NCI-H1105 (cell line): Measurements from ENCODE around the gene RTL10.

Experiments
- DNase-seq: peaks from one replicate; lab custom pipeline; 2025; lab: John Stamatoyannopoulos, UW

The RTL10 gene

DNA sequence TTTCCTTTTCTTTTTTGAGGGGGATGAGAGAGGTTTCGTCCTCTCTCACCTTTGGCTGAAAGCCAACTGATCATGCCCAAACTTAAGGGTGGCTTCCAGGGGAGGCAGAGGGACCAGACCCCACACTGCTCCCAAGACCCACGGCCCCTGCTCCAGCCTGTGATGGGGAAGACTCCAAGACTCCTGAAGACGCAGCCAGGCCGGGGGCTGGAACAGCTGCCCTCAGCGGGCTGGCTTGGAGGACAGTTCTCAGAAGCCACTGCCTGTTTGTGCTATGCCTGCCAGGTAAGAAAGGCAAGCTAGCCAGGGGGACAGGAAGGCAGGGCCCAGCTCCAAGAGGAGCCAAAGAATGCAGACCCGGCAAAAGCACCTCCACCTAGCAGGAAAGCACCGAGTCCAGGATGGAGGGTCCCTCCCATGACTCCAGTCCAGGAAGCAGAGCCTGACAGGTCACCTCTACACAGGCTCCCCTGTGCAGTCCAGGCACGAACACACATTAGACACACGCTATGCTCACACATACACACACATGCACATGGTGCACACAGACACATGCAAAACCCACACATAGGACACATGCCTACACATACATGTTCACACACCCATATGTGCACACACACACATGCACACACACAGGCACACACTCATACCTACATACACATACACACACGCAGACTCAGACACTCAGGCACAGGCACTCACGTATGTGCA, 31.3 kb downstream of the RTL10 start:
- DNase-seq, result no peak

DNA sequence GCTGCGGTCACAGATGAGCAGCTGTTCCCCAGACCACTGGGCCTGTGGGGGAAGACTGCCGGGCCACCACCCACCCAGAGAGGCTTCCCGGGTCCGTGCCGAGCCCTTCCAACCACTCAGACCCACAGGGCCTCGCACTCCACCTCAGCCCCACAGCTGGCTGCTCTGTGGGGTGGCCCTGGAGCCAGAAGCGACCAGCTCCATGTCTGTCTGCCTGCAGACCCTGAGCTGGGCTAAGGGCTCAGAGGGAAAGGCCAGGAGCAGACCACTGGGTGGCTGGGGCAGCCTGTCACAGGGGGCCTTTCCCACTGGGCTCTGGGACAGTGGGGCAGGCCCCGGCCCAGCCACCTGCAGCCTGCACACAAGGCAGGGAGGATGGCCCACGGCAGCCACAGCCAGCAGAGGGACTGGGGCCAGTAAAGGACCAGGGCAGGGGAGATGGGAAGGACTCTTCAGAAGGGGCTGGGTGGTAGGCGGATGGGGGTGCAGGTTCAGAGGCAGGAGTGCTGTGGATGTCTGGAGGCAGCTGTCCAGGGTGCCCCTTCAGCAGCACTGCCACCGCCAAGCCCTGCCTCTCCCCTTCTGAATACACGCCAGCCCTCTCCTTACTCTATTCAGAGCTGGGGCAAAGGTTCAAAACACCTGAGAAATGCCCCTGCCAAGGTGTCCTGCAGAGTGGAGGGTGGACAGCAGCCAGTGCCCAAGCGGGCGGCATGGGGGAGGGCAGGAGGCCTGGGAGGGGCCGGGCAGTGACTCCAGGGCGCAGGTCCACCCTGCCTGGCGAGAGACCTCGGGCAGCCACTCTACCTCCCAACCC, 32.2 kb downstream of the RTL10 start:
- no peak for DNase-seq

DNA sequence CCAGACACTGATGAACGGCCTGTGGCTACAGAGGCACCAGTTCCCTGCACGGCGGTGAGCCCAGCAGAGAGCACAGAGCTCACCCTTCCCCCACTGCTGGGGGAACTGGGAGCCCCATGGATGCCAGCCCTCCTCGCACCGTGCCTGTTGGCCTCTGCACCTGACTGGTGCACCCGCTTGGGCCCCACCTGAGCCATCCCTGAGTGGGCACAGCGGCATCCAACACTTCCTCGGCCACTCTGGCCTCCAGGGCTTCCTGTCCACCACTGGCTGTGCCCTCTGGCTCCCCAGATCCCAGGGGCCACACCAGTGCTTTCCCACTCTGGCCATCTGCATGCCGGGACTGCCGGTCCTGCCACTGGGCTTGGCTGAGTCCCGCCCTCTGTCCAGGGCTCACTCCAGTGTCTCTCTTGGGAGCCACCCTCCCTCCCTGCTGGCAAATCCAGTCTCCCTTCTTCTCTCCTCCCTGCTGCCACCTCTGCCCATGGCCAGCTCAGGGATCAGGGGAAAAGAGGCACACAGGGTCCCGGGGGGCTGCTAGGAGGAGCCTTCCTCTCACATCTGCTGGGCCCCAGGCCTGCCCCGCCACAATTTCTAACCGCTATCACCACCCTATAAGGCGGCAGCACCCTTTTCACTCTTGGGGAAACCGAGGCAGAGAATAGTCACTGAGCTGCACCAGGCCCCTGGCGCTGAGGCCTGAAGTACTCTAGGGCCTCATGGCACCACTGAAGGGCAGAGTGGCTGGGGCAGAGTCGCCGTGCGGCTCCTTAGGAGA, 33.0 kb downstream of the RTL10 start:
- no peak for DNase-seq

DNA sequence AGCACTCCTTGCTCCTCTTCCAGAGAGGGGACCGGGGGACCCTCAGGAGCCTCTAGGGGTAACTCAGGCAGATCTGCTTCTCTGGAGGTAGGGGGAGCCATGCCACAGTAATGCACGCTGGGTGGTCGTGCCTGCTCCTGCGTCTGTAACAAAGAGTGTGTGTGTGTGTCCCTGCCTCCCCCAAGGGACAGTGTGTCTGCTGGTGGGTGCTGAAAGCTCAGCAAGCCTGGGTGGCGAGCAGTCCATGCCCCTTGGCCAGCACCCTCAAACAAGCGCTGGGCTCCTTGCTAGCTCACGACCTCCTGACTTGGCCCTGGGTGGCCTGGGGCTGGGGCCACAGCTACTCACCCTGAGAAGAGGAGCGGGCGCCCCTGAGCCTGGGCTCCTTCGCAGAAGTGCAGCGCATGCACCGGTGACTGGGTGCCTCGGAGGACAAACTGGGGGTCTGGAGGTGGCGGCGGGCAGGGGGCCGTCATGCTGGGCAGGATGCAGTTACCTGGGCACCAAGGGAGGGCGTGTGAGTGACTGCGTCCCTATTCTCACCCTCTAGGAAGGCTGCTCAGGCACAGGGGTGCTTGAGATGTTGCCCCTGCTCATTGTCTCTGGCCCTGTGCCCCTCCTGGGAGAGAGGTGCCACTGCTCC, 33.7 kb downstream of the RTL10 start:
- no peak for DNase-seq

DNA sequence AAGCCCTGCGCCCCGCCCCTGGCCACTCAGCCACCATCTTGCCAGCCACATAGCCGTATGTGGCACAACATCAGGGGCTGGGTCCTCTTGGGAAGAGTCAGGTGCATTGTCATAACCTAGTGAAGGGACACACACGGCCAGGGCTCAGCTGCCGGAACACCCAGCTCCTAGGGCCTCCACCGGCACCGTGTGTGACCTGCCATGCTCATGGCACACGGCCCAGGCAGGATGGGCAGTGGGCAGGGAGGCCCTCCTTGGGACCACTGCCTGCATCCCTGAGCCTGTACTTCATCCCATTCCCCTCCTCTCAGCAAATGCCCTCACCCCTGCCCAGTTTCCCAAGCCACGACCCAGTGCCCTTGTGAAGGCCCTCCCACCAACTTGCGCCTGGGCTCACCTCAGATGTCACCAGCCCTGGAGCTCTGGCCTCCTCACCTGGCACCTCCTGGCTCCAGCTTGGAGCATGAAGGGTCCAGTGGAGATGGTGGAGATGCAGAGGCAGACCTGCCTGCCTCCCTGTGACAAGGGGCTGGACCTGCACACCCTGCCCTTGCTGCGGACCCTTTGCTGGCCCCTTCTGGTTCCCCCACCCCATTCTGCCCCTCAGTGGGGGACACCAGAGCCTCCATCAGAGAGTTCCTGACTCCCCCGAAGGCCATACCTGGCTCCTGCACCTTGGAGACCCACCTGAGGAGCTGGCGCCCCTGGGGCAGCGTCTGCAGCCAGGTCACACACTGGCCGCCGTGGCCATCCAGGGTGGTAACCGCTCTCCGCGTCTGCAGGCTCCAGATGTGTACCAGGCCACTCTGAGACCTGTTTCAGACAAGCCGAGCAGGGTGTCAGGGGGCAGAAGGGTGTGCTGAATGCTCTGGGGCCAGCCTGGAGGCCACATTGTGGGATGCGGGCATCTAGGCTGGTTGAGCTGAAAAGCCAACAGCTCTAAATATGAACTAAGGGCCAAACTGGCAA, 34.5 kb downstream of the RTL10 start:
- no peak for DNase-seq

DNA sequence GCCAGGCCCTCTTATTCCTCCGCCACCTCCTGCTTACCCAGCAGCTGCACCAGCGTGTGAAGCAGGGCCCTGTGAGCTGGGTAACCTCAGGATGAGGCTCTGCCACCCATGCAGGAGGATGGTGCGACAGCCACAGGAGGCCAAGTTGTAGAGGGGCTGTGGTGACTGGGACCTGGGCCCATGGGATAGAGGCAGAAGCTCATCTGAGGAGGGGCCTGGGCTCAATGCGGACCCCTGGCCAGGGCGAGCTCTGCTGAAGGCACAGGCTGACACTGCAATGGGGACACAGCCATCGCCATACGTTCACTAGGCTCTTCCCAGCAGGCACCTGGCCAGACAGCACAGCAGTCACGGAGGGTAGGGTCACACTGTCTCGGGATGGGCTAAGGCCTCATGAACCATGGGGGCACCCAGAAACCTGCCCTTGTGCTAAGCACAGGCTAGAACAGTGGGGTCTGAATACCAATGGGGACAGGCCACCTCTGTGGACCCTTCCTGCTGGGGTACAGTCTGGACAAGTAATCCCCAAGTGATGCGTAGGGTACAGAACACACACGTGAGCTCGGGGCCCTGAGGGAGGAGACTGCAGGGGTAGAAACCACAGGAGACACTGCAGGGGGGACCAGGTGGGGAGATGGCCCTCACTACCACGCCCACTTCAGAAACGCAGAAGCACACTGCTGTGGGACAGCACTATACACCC, 35.3 kb downstream of the RTL10 start:
- no peak for DNase-seq

DNA sequence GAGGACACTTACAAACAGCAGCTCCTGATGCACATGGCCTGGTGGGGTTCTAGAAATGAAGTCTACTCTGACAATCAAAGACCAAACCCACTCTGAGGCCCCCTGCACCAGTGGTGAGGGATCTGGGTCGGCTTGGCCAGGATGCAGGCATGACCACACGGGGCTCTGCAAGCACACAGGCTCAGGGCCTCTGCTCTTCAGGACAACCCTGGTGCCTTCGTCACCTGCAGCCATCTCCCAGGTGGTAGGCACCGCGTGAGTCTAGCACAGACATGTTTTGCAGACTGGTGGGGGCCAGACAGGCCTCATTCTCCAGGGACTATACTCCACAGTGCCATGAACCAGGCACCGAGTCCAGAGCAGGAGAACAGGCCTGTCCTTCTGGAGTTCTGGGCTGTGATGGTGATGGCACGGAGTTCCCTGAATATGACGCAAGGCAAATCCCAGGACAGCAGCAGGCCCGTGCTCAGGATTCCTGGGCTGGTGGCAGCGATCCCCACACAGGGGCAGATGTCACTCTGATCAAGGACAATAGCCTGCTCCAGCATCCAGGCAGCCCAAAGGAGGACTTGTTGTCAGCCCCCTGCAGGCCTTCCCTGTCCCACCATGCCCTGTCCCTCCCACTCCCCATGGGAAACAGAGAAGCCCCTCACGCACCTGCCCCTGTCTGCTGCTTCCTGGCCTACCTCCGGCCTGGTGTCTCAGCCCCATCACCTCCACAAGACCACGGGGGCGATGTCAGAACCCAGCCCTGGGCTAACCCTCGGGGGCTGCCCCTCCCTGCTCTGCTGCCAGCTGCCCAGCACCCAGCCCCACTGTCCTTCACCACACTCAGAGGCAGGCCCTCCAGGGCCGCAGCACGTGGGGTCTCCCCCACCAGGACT, 36.1 kb downstream of the RTL10 start:
- DNase-seq, result no peak

DNA sequence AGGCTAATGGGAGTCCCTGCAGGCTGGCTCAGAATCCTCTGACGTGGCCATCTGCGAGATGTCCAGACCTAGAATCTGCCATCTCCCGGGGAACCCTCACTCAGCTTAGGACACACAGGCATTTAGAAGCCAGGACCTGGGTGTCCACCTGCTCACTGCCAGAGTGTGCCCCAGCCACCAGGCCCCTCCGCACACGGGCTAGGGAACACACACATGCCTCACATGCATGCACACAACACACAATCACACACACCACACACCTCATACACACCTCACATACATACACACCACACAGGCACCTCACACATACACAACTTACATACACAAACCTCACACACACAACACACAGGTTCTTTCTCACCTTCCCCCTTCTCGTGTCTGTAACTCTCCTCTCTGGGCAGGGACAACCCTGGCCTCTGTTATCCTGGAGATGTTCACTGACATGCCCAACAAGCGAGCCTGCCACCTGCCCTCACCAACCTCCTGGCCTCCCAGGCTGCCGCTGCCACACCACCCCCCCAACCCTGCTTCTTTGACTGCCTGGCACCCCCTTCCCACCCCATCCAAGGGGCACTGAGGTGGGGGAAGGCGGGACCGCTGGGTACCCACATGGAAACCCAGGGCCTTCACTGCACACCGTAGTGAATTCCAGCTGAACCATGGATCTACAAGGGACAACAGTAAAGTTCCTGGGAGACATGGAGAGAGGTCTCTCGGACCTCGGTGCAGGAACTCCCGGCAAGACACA, 38.1 kb downstream of the RTL10 start:
- no peak for DNase-seq

DNA sequence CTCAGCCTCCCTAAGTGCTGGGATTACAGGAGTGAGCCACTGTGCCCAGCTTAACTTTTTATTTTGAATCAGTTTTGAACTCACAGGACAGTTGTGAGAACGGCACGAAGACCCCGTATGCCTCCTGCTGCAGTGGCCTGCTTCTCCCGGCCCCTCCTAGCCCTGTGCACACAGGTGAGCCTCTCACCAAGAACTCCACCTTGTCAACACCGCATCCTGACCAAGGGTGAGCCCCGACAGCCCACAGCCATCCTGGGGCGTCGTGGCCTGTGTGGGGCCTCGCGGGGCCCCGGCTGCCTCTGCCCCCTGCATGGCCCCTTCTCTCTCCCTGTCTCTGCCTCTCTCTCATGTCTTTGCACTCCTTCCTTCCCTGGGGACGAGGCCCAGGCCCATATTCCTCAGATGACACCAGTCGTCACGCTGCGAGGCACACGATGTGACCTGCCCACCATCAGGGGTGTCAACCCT, 38.8 kb downstream of the RTL10 start:
- DNase-seq, result no peak

DNA sequence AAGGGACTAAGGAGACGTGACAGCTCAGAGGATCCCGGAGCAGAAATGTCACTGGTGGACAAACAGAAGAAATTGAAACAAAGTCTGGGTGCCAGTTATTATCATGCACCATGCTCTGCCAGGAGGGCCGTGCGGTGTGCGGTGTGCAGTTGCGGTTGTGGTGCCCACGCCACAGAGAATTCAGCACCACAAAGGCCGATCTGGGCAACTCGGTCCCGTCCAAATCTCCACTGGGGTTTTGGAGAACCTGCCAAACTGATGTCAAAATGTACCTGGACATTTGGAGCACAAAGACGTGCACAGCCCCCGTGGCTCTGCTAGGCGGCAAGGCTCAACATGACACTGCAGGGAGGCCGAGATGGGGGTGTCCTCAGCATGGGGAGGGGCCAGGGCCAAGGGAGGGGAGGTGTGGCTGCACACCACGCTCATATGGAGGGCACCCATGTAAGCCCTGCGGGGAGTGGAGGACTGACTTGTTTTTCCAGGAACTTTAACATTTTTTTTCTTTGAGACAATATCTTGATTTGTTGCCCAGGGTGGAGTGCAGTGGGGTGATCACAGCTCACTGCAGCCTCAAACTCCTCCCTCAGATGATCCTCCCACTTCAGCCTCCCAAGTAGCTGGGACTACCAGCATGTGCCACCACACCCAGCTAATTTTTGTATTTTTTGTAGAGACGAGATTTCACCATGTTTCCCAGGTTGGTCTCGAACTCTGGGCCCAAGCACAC, 39.4 kb downstream of the RTL10 start:
- DNase-seq, result no peak

DNA sequence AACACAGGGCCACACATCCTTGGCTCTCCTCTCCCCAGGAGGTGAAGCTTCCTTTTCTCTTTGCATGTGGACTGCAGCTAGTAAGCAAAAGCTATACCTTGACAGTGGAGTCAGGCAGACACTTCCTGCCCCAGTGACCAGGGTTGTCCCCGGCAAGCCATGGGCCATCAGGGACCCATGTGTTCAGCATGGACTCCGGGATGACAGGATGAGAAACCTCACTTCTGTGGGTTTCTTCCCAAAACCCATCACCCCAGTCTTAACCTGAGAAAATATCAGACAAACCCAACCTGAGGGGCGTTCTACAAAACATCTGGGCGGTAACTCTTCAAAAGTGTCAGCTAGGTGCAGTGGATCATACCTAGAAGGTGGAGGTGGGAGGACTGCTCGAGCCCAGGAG, 40.2 kb downstream of the RTL10 start:
- no peak for DNase-seq

DNA sequence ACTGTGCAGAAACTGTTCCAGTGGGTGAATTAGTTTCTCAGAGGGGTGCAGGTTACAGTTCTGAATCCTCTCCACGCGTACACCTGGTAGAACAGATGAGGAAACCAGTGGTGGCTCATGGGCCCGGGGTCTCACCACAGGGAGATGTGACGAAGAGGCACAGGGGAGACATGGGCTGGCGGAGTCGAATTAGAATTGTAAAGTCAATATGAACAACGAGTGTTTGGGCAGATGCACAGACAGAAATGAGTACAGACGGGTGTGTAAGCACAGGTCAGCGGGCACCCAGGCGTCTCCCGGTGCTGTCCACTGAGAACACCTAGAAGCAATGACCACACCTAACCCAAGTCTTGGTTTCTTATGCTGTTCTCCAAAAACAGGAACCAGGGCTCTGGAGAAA, 41.8 kb downstream of the RTL10 start:
- no peak for DNase-seq

DNA sequence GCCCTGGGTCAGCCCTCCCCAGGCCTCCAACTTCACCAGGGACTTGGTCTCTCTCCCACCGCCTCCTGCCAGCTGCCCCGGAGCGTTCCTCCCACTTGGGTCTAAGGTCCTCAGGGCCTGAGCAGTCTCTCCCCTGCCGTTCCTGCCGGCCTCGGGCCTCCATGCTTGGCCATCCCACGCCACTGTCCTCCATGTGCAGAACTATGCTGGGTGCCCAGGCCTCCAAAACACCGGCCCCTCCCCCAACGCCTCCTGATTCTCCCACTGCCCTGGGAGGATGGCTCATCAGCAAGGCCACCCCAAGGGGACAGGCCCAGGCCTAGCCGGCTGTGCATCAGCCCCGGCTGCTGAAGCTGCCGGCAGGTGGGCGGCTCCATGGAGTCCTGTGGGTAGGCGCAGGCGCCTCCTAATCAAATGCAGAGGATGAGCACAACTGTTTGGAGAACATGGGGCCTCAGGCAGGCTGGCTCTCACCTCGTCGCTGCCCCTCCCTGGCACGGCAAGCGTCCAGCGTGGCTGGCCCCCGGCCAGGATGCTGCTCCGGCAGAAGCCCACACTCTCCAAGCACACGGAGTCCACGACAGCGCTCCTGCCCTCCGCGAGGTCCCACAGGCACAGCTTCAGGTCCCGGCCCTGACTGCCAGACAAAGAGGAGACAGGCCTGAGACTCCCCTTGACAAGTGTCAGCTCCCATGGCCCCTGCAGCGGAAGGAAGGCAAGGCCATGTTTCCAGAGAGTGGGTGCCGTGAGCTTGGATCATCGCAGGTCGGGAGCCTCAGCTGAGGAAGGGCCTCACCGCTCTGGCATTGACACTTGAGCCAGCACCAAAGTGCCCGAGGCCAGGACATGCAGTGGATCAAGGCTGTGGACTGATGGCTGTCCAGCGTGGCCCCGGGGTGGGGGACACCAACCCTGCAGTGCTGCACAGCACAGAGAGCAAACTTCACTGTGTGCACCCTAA, 42.6 kb downstream of the RTL10 start:
- no peak for DNase-seq

DNA sequence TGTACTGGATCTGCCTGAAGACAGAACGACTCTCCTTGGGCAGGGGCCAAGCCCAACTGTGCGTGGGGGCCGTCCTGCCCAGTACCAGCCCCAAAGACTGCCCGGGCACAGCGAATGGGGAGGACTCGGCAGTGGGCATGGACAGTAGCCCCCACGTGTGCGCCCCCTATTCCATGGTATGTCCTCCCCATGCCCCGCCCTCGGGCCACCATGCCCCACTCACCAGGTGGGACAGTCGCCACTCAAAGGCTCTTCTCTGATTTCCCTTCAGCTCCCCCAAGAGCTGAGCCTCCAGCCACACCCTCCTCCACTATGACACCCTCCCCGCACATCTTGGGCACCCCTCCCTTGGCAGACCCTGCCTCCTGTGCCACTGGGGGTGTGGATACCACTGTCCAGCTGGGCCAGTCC, 43.5 kb downstream of the RTL10 start:
- no peak for DNase-seq

DNA sequence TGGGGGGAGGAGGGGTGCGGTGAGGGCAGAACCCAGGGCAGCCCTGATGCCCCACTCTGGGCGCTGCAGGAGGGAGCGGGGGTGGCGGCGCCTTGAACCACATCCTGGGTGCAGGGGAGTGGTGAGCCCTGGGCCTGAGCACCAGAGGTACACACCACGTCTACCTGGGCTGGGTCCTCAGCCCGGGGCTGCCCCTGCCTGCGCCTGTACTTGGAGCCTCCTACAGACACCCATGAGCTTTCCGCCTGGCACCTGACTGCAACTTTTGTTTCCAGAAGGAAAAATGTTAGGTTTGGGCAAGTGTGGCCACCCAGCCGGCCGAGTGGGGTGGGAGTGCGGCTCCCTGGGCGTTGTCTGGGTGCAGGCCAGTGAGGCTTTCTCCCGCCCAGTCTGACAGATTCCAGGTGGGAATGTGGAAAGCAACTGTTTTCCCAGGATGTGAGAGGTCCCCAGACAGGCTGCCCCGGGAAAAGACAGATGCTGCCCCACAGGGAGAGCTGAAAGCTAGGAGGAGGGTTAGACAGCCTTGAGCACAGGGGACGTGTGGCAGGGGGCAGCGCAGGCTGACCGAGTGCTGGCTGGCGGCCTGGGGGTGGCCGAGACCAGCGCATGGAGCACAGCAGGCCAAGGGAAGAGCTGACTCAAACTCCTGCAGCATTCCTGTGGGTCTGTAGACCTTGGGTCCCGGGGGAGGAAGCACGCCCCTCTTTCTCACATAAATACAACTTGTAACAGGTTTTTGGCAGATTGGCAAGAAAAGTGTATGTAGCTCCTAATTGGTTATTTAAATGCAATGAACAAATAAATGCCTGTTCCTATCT, 44.1 kb downstream of the RTL10 start:
- no peak for DNase-seq

DNA sequence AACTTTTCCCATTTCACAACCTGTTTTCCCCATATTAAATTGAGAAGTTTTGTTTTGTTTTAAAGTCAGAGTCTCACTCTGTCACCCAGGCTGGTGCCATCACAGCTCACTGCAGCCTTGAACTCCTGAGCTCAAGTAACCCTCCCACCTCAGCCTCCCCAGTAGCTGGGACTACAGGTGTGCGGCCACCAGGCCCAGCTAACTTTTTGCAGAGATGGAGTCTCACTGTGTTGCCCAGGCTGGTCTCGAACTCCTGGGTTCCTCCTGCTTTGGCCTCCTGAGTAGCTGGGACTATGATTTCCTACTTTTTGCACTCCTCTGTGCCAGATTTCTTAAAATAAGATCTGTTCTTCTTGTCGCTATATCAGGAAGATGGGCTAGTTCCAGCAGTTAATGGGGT, 44.9 kb downstream of the RTL10 start:
- no peak for DNase-seq
